ENCODE data around the gene BMPR1B. TPM values are rescaled to one million over a fixed set of nuclear protein-coding genes. Genes with fewer than 3 reads are reported as not detected.

Gene BMPR1B
- total RNA-seq, 3 donors from 2014 or later (not counting 1 experiment from before 2014, with no cell fraction given), result 0.25 TPM; not detected in 2

- no peak for ATAC-seq
These were observed 33.9 kb downstream of the BMPR1B start for GRCh38 chr4:94791701-94792100.

GRCh38 chr4:94798808-94799207 is 41.1 kb downstream of the BMPR1B start:
- Histone ChIP-seq H3K36me3 (ENCODE audit: control insufficient read depth, insufficient read depth, low read length) (no peaks in the 10 kb centered on the region), H3K27me3 (ENCODE audit: control insufficient read depth, insufficient read depth, low read length) (no peaks in the 10 kb centered on the region), H3K9me3 (ENCODE audit: control insufficient read depth, insufficient read depth, low read length) (no peaks in the 10 kb centered on the region), H3K4me3 (ENCODE audit: low read length) (no peak overlapping the region), H3K4me1 (ENCODE audit: control insufficient read depth, insufficient read depth, low read length) (no peaks in the 10 kb centered on the region), H3K27ac (ENCODE audit: low read length) (no peak overlapping the region)
- intact Hi-C loops (cut with micrococcal nuclease), result no loop called here
- 87% methylated on average over 3 of the region's 3 CpGs for WGBS (ENCODE audit: insufficient coverage)
- Mint-ChIP-seq H3K27ac (no peak overlapping the region), H3K27me3 (ENCODE audit: low read depth in 2 of 2) (peaks cover 0 to 7% of the 10 kb centered on the region in 2 donors), H3K9me3 (peaks cover 0 to 2% of the 10 kb centered on the region in 2 donors), H3K4me3 (no peak overlapping the region), H3K4me1 (no peaks in the 10 kb centered on the region), H3K36me3 (no peaks in the 10 kb centered on the region)
- ATAC-seq (no peak), DNase-seq (no peak)
- TF ChIP-seq, protein P1, sequence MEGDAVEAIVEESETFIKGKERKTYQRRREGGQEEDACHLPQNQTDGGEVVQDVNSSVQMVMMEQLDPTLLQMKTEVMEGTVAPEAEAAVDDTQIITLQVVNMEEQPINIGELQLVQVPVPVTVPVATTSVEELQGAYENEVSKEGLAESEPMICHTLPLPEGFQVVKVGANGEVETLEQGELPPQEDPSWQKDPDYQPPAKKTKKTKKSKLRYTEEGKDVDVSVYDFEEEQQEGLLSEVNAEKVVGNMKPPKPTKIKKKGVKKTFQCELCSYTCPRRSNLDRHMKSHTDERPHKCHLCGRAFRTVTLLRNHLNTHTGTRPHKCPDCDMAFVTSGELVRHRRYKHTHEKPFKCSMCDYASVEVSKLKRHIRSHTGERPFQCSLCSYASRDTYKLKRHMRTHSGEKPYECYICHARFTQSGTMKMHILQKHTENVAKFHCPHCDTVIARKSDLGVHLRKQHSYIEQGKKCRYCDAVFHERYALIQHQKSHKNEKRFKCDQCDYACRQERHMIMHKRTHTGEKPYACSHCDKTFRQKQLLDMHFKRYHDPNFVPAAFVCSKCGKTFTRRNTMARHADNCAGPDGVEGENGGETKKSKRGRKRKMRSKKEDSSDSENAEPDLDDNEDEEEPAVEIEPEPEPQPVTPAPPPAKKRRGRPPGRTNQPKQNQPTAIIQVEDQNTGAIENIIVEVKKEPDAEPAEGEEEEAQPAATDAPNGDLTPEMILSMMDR (IDR thresholded peaks at IDR 0.05), result no peak

More at GRCh38 chr4:94791701-94792100, 33.9 kb downstream of the BMPR1B start:
- Histone ChIP-seq H3K4me1 (ENCODE audit: control insufficient read depth, insufficient read depth, low read length) (no peaks in the 10 kb centered on the region), H3K27ac (ENCODE audit: low read length) (no peak overlapping the region), H3K27me3 (ENCODE audit: control insufficient read depth, insufficient read depth, low read length) (no peaks in the 10 kb centered on the region), H3K4me3 (ENCODE audit: low read length) (no peak overlapping the region), H3K9me3 (ENCODE audit: control insufficient read depth, insufficient read depth, low read length) (no peaks in the 10 kb centered on the region), H3K36me3 (ENCODE audit: control insufficient read depth, insufficient read depth, low read length) (no peaks in the 10 kb centered on the region)
- H3K4me1 Mint-ChIP-seq, result no peaks in the 10 kb centered on the region
- no peaks in the 10 kb centered on the region for H3K9me3 Mint-ChIP-seq
- H3K27me3 Mint-ChIP-seq (ENCODE audit: low read depth in 2 of 2), result no peaks in the 10 kb centered on the region
- no peaks in the 10 kb centered on the region for H3K36me3 Mint-ChIP-seq
- no peak for DNase-seq
- H3K27ac Mint-ChIP-seq, result no peak overlapping the region
- TF ChIP-seq, protein P1 (IDR thresholded peaks at IDR 0.05), result no peak
- WGBS (ENCODE audit: insufficient coverage), result 88% methylated on average over 4 of the region's 4 CpGs
- no peak overlapping the region for H3K4me3 Mint-ChIP-seq
- intact Hi-C loops (cut with micrococcal nuclease), result no loop called here

DNA sequence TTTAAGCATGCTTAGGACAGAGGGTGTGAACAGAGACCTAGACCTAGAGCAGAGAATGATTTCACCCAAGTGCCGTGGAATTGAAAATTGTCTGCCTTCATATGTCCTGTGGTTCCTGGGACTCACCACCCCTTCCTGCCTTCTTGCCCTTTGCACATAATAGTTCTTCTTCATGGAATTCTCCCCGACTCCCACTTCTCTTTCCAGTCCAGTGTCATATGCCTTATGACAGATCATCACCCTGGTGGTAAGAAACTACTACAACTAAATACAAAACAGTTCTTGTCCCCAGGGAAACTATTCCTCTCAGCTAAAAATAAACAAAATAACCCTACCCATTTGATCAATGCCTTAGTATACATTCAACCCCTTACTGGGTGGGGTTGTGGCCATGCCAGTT is 43.3 kb downstream of the BMPR1B start:
- Histone ChIP-seq H3K9me3 (ENCODE audit: control insufficient read depth, insufficient read depth, low read length) (no peaks in the 10 kb centered on the region), H3K27ac (ENCODE audit: low read length) (no peak overlapping the region), H3K27me3 (ENCODE audit: control insufficient read depth, insufficient read depth, low read length) (no peaks in the 10 kb centered on the region), H3K4me3 (ENCODE audit: low read length) (no peak overlapping the region), H3K4me1 (ENCODE audit: control insufficient read depth, insufficient read depth, low read length) (no peaks in the 10 kb centered on the region), H3K36me3 (ENCODE audit: control insufficient read depth, insufficient read depth, low read length) (no peaks in the 10 kb centered on the region)
- intact Hi-C loops (cut with micrococcal nuclease), result no loop called here
- no peak overlapping the region for H3K4me3 Mint-ChIP-seq
- H3K27me3 Mint-ChIP-seq (ENCODE audit: low read depth in 2 of 2), result peaks cover 0 to 7% of the 10 kb centered on the region in 2 donors
- H3K4me1 Mint-ChIP-seq, result no peaks in the 10 kb centered on the region
- no peaks in the 10 kb centered on the region for H3K36me3 Mint-ChIP-seq
- H3K9me3 Mint-ChIP-seq, result peaks cover 0 to 2% of the 10 kb centered on the region in 2 donors
- no peak for ATAC-seq
- no peak overlapping the region for H3K27ac Mint-ChIP-seq
- TF ChIP-seq, protein P1 (IDR thresholded peaks at IDR 0.05), result no peak
- no peak for DNase-seq
- 83% methylated on average over 2 of the region's 2 CpGs for WGBS (ENCODE audit: insufficient coverage)

DNA sequence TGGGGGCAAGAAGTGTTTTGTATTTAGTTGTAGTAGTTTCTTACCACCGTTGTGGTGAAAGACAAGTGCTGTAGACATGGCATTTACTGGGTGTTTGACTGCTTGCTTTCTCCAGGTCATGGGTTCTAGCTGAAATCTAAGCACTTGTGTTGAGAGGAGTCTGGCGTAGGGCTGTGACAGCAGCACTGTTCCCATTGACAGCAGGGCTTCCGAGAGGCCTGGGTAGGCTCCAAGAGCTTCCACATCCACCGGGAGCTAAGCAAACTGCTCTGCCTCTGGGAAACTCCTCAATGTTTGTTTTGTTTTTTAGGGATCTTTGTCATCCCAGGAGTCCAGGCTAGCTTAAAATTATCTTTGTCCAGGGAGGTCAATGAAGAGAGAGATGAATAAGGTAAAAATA is 44.3 kb downstream of the BMPR1B start:
- no peak overlapping the region for H3K27ac Mint-ChIP-seq
- no peak for DNase-seq
- H3K4me3 ChIP-seq (ENCODE audit: low read length), result no peak overlapping the region
- no peaks in the 10 kb centered on the region for H3K36me3 Mint-ChIP-seq
- no peaks in the 10 kb centered on the region for H3K36me3 ChIP-seq (ENCODE audit: control insufficient read depth, insufficient read depth, low read length)
- no peak for ATAC-seq
- intact Hi-C loops (cut with micrococcal nuclease), result no loop called here
- H3K4me1 Mint-ChIP-seq, result no peaks in the 10 kb centered on the region
- H3K9me3 Mint-ChIP-seq, result no peaks in the 10 kb centered on the region
- 83% methylated on average over 4 of the region's 4 CpGs for WGBS (ENCODE audit: insufficient coverage)
- no peaks in the 10 kb centered on the region for H3K27me3 ChIP-seq (ENCODE audit: control insufficient read depth, insufficient read depth, low read length)
- TF ChIP-seq, protein P1 (IDR thresholded peaks at IDR 0.05), result no peak
- peaks cover 0 to 7% of the 10 kb centered on the region in 2 donors for H3K27me3 Mint-ChIP-seq (ENCODE audit: low read depth in 2 of 2)
- no peak overlapping the region for H3K27ac ChIP-seq (ENCODE audit: low read length)
- no peaks in the 10 kb centered on the region for H3K9me3 ChIP-seq (ENCODE audit: control insufficient read depth, insufficient read depth, low read length)
- no peaks in the 10 kb centered on the region for H3K4me1 ChIP-seq (ENCODE audit: control insufficient read depth, insufficient read depth, low read length)
- no peak overlapping the region for H3K4me3 Mint-ChIP-seq

Measured in natural killer cell (primary cell).